IPS DF 4.7 (cell line): ENCODE results near the gene MRPL47.
"Not testable (repeated sequence)": the region's sequence is repeated elsewhere in the genome, so short reads cannot be mapped to it uniquely, and the experiment has no call there.

Experiments
- DNase-seq: peaks from one replicate; pipeline ENCODE4 v3.0.0-alpha.2; 2013; ENCODE audit warnings: low spot score; ENCODE audit errors: extremely low read depth

The MRPL47 gene

DNA sequence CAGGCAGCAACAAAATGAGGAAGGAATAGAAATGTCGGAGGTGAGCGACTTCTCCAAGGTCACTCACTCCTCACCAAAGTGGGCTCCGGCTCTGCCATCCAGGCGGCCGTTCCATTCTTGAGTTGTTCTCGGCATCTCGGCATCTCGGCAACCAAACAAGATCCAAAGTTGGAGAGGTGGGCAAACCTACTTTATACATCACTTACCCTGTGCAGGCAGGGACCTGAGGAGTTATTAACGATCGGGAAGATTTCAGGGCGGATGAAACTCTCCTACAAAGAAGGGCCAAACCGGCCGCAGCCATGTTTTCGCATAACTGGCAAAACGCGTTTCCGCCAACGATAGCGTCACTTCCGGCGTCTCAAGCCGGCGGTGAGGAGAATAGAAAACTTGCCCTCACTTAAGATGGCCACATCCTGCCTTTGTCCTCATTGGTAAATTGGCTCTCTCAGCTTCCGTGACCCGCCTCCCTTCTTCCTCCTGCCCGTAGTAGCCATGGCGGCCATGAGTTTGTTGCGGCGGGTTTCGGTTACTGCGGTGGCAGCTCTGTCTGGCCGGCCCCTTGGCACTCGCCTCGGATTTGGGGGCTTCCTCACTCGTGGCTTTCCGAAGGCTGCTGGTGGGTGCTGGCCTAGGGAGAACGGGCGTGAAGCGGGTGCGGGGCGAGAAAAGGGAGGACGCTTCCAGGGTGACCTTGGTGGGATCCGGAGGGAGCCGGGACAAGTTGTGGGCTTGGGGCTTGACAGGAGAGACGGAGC lies at the start of gene MRPL47, which contains the start of gene NDUFB5:
MRPL47 (minus strand) TSS at position 318 of the 758 bp plus-strand sequence; CDS start at position 304, 14 bp downstream.
NDUFB5 (plus strand) TSS at position 474 of the 758 bp plus-strand sequence; CDS start at position 496, 22 bp downstream.
- peak; percentile 91 for DNase-seq

DNA sequence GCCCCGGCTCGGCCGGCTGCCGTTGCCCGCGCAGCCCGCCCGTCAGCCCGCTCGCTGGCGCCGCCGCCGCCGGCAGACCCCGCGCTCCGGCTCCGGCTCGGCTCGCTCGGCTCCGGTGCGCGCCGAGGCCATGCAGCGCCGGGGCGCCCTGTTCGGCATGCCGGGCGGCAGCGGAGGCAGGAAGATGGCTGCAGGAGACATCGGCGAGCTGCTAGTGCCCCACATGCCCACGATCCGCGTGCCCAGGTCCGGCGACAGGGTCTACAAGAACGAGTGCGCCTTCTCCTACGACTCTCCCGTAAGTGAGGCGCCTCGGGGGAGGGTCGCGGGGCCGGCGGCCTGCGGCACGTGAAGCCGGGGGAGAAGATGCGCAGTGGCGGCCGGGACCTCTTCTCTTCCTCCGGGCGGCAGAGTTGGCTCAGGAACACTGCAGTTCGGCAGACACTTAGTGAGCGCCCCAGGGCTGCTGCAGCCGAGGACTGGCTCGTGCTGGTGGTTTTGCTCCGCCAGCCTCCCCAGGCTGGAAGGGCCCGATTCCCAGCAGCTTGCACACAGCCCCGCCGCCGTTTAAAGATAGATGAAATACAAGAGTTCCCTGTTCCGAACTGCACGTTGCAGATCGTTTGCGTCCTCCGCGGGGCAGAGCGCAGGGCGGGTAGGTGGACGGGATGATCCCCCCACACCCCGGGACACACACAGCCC lies 48.8 kb upstream of the MRPL47 start:
- DNase-seq = no peak

DNA sequence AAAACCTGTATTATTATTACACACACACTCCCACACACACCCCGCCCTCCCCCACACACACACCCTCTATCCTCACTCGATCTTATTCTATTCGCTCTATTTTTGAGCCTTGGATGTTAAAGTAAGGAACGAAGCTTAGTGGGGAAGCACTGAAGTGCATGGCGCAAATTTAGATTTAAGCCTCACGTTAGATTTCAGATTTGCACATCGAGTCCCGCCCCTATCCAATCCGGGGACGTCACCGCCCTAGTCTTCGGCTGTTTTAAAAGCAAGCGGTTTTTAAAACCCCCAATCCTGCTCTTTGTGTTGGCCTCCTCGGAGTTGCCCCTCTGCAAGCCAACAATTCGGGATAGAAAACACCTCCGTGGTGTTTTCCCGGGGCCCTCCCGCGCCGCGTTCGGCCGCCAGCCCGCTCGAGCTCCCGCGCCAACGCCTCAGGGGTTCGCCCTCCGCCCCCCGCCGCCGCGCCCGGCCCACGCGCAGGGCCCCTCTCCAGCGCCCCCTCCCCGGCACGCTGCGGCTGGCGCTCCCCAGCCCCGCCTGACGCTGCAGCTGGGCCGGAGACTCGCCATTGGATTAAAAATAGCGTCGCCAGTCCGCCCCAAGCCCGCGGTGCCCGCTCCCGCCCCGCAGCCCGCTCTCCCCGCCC lies 48.1 kb upstream of the MRPL47 start, which contains the start of gene USP13:
USP13 (plus strand) TSS at position 594 of the 649 bp plus-strand sequence. CDS start 186 bp downstream, outside the sequence.
- DNase-seq = no peak

DNA sequence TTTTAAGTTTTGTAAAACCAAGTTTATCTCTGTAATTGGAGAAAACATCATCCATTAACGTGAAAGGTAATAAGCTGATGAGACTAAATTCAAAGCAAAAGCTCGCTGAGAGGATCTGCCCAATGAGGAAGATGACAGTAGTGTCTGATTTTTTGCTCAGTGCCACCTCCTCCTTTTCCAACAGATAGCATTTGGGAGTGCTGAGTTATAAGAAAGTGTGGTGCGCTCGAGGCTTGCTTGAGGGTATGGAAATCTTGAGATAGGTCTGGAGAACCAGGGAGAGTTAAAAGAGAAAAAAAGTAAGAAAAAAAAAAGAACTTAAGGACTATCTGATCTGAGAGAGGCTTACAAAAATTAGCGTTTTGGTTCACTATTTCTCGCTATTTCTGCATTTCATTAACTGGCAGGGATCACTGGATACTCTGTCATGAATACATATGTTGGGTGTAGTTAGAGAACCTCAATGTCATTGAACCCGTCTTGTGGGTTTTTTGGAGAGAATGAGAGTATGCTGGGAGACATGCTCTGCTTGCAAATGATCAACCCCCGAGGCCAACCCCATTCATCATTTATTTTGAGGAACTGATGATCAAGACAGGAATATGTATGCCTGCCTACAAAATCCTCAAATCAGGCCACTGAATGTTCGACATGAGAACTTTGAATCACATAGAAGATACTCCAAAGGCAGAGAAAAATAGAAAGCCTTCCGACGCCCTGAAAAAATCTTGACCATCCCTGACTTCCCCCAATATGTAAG lies 47.4 kb upstream of the MRPL47 start:
- DNase-seq = no peak

DNA sequence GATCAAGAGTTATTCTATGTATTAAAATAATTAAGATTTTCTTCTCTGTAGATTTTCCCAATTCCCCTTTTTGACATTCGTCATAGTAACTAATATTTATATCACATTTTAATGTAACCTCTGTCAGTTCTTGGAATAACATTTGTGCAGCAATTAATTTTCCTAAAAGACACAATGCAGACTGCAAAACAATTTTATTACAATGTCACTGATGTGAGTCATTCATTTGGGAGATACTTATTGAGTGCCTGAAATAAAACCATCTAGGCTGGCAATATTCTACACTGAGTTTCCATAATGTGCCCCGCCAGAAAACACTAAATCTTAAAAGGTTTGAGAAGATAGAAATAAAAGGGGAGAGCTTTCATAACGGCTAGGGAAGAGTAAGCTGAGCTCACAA lies 41.7 kb upstream of the MRPL47 start:
- no peak for DNase-seq

DNA sequence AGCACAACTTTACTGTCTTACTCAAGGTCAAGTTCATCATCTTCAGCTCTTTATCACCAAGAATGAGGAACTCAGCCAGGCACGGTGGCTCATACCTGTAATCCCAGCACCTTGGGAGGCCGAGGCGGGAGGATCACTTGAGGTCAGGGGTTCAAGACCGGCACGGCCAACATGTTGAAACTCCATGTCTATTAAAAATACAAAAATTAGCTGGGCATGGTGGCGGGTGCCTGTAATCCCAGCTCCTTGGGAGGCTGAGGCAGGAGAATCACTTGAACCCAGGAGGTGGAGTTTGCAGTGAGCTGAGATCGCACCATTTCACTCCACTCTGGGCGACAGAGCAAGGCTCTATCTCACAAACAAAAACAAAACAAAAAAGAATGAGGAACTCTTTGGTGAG lies 39.4 kb upstream of the MRPL47 start:
- not testable (repeated sequence) for DNase-seq

DNA sequence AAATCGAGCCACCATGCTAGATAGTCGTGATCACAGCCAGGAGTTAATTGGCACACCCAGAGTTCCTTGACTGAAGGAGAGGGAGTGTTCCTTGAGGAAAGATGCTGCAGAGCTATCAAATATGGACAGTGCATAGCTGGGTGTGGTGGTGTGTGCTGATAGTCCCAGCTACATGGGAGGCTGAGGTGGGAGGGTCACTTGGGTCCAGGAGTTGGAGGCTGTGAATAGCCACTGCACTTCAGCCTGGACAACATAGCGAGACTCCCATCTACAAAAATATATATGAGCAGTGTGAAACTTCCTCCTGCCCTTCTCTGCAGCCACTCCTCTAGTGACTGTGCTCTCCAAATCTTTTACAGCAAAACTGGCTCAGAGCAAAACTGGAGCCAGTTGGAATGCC lies 38.4 kb upstream of the MRPL47 start:
- no peak for DNase-seq

DNA sequence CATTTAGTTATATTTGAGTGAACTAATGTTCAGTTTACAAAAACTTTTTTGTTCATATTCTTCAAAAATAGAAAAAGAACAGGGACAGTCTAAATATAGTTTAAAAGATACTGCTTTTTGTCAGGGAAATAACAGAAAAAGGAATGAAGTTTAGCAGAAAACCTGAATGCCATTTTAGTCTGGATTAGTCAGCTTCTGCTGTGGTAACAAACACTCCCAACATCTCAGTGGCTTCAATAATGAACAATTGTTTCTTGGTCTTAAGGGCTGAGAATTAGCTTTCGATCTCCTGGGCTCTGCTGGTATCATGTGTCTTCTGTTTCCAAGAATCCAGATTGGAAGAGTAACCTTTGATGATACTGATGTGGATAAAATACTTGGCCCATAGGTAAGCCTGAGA lies 36.0 kb upstream of the MRPL47 start:
- DNase-seq = no peak

DNA sequence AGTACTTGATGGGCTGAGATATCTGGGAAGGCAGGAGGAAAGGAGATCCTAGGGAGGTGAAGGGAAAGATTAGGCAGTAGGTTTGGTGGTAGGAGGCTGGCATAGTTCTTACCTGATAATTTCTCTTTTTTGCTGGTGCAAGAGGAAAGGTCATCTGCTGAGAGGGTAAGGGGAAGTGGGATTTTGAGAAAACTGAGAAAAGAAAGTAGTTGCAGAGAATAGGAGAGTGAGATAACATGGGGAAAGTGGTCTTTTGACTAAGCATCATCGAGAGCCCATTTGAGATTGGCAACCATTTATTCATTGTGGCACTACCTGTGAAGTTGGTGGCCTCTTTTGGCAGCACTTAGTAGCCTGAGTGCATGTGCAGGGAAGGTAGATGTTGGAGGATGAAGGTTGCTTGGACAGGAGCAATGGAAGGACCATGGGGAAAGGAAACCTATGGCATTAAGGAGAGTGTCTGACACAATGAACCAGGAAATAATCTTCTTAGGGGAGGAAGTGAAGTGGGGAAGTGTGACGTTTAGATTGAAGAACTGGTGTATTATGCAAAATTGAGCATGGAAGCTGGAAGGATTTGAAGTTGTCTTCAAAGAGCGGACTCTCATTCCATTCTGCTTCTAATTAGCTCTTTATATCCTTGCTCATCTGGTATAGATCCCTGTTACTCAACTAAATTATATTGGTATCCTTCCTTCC lies 26.5 kb upstream of the MRPL47 start:
- DNase-seq = no peak

DNA sequence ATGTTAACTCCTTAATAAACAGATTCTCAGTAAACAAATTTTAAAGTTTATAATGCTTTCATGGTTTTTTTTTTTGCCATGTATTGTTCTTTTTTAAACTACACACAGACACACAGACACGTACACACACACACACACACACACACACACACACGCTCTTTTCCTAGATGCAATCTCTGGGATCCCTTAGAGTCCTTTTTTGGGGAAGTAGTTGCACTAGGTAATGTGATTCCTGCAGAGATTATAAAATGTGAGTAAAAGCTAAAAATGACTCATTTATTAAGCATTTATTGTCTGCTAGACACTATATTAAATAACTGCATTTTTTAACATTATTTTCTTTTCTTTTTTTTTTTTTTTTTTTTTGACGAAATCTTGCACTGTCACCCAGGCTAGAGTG lies 20.0 kb upstream of the MRPL47 start:
- DNase-seq = no peak

DNA sequence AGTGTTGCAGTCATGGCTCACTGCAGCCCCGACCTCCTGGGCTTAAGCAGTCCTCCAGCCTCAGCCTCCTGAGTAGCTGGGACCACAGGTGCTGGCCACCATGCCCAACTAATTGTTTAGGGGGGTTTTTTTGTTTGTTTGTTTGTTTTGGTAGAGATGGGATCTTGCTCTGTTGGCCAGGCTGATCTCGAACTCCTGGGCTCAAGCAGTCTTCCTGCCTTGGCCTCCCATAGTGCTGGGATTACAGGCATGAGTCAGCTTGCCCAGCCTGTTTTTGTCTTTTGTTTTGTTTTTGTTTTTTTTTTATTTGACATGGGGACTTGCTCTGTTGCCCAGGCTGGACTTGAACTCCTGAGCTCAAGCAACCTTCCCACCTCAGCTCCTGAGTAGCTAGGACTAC lies 17.6 kb upstream of the MRPL47 start:
- DNase-seq = no peak

DNA sequence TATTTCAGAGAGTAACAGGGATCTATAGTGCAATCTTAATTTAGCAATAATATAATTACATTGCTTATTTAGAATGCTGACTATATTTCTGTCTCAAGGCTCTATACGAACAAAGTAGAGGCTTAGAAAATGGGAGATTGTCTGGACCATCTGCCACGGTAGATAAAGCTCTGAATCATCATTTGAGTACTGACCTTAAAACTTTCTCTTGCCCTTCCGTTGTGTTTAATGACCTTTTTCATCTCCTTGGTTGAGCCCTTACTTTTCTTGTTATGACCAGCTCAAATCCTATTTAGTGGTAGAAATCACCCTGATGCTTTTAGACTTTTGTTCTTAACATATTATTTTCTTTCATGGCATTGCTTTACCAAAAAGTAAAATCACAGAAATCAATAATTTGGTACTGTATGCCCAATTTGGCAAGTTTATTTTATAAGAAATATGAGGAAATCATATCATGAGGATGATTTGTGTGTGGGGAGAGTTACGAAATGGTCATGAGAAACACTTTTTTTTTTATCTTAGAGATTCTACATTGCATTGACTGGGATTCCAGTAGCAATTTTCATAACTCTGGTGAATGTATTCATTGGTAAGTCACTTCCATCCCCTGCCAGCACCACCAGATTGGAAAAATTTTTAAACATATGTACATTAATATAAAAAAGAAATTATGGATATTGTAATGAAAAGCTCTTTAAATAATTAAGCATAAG lies 11.2 kb upstream of the MRPL47 start:
- DNase-seq = no peak

DNA sequence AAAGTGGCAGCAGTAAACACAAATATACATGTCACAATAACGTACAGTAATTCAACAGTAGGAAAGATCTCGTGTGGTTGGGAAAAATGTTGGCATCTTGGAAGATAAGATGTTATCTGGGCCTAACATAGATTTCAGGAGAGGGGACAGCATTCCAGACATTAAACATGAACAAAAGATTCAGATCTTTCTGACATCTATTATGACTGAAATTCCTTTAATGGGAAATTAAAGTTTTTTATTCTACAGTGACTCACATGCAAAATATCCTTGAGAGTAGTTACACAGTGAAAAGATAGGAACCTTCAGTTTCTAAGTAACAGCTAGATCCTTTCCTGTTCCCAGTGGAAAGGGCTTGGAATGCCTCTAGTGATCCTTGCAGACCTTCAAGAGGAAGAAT lies 9.4 kb upstream of the MRPL47 start:
- no peak for DNase-seq

DNA sequence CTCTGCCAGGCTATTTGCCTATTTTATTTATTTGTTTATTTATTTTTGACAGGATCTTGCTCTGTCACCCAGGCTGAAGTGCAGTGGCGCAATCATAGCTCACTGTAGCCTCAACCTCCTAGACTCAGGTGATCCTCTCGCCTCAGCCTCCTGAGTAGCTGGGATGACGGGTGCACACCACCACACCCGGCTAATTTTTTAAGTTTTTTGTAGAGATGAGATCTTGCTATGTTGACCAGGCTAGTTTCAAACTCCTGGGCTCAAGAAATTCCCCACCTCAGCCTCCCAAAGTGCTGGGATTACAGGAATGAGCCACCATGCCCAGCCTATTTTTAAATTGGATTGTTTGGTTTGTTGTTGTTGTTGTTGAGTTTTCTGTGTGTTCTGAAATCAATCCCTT lies 5.6 kb upstream of the MRPL47 start:
- no peak for DNase-seq

DNA sequence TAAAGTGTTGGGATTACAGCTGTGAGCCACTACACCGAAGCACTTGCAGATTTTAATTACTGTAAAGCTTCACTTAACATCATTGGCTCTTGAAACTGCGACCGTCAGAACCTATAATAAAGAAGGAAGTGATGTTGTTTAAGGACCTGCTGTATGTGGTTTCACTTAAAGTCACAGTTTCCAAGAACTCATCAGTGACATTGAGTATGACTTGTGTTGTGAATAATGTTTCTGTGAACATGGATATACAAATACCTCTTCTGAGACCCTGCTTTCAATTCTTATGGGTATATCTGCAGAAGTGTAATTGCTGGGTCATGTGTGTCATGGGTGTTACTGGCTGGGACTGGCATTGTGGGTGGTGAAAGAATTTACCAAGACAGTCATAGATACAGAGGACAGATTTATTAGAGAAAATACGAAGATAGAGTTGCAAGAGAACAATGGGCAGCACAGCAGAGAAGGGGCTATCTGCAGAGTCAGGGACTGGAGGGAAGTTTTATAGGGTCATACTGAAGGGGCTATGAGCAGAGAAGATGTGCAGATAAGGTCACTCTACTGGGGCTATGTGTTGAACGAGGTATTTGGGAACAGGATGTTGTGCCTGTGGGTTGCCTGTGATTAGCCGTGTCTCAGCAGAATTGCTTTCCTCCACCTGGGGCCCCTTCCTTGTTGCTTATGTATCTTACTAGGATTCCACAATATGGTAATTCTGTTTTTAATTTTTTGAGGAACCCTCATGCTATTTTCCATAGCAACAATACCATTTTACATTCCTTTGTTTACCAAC lies 4.7 kb upstream of the MRPL47 start:
- no peak for DNase-seq

DNA sequence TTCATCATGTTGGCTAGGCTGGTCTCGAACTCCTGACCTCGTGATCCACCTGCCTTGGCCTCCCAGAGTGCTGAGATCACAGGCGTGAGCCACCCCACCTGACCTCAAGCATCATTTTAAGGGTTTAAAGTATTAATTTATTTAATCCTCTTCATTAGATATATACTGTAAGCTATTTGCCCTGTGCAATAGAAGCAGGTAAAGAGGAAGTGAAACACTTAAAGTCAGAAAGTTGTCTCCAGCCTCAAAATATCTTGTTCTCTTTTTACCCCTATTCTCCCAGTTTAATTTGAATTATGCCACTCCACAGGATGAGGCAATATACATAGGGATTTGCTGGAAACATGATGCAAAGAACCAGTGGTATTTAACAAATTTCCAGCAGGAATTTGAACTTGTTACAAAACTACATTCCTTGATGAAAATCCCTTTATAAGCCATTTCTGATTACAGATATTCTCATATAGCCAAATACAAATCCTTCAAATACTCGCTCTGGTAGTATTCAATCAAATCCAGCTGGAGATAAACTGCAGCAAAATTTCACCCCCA lies 2.2 kb upstream of the MRPL47 start:
- DNase-seq = no peak

DNA sequence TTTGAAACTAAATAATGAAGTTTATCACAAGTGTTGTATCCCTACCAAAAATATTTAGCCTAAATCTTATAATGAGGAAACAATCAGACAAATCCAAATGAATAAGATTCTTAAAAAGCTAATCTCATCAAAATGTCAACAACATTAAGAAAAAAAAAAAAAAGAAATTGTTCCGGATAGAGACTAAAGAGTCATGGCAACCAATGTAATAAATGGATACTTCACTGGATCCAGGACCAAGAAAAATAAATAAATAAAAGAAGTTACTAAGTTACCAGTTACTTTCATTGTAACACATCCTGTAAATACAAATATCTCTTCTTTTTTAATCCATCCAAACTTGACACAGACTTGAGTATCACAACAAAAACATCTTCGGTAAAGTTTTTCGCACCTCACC lies 607 bp downstream of the MRPL47 start:
- DNase-seq = no peak

DNA sequence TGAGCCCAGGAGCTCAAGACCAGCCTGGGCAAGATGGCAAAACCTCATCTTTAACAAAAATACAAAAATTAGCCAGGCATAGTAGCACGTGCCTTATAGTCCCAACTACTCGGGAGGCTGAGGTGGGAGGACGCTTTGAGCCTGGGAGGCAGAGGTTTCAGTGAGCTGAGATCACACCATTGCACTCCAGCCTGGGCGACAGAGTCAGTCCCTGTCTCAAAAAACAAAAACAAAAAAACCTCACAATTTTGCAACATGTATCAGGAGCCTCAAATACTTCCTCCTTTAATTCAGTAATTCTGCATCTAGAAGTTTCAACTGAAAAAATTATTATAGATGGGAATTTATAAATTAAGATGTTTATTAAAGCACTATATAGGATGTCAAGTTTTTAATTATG lies 1.1 kb downstream of the MRPL47 start:
- no peak for DNase-seq

DNA sequence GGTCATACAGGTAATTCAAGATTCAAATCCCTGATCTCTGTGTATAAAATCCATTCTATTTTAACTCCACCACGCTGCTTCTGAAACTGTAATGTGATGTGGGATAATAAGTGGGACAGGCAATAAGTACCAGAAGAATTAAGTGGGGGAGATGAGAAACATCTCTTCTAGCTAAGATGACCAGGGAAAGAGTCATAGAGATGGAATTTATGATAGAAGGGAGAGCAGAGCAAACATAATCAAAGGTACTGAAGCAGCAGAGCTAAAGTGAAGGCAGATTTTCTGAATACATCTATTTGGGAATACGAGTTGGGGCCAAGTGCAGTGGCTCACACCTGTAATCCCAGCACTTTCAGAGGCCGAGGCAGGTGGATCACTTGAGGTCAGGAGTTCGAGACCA lies 4.9 kb downstream of the MRPL47 start:
- DNase-seq = no peak
